Hematopoietic multipotent progenitor cell treated with erythropoietin and hydrocortisone succinate and interleukin-3 and kit ligand, for 8 days (in vitro differentiated cells): ENCODE data around the gene TAS2R40.
A peak's percentile ranks its signal among the peaks of the same experiment; 100 is the strongest.
"Not testable (repeated sequence)": the region's sequence is repeated elsewhere in the genome, so short reads cannot be mapped to it uniquely, and the experiment has no call there.

Source experiments
- DNase-seq: peaks from one replicate; pipeline ENCODE4 v3.0.0-alpha.2; 2015

TAS2R40 gene

GRCh38 chr7:143255564-143255963, 33.7 kb downstream of the TAS2R40 start:
- DNase-seq, result no peak

- no peak for DNase-seq
Observed at GRCh38 chr7:143256325-143256724, 34.5 kb downstream of the TAS2R40 start.

- DNase-seq, result peak; percentile 36
Observed at GRCh38 chr7:143256932-143257331, 35.1 kb downstream of the TAS2R40 start.

- DNase-seq, result no peak
Observed at GRCh38 chr7:143257501-143257900, 35.7 kb downstream of the TAS2R40 start.

GRCh38 chr7:143258831-143259230, 37.0 kb downstream of the TAS2R40 start:
- DNase-seq, result peak; percentile 52

GRCh38 chr7:143259765-143260164, 37.9 kb downstream of the TAS2R40 start:
- DNase-seq, result no peak

GRCh38 chr7:143261901-143262300, 40.1 kb downstream of the TAS2R40 start:
- no peak for DNase-seq

- peak; percentile 79 for DNase-seq
Observed at GRCh38 chr7:143263266-143264195, 41.7 kb downstream of the TAS2R40 start, which contains the start of gene GSTK1. TSS of gene GSTK1 (plus strand) at chr7:143263441. CDS start at chr7:143263514, 73 bp downstream.

- DNase-seq, result not testable (repeated sequence)
Observed at GRCh38 chr7:143264196-143264568, 42.3 kb downstream of the TAS2R40 start.

- DNase-seq, result no peak
Observed at GRCh38 chr7:143265017-143265693, 43.3 kb downstream of the TAS2R40 start.

- no peak for DNase-seq
Observed at GRCh38 chr7:143269251-143269650, 47.4 kb downstream of the TAS2R40 start.

GRCh38 chr7:143271240-143271639, 49.4 kb downstream of the TAS2R40 start:
- DNase-seq, result no peak
